HG03108 (cell line): ENCODE data around the gene C3orf18.

Source experiments
- ATAC-seq: cut with Tn5 transposase; IDR thresholded peaks from one replicate; pipeline ENCODE4 v1.9.1; 2021; ENCODE audit warnings: moderate library complexity; ENCODE audit not compliant: unreplicated experiment

The C3orf18 gene

GRCh38 chr3:50551681-50552435, 15.7 kb downstream of the C3orf18 start:
- ATAC-seq, result no peak

DNA sequence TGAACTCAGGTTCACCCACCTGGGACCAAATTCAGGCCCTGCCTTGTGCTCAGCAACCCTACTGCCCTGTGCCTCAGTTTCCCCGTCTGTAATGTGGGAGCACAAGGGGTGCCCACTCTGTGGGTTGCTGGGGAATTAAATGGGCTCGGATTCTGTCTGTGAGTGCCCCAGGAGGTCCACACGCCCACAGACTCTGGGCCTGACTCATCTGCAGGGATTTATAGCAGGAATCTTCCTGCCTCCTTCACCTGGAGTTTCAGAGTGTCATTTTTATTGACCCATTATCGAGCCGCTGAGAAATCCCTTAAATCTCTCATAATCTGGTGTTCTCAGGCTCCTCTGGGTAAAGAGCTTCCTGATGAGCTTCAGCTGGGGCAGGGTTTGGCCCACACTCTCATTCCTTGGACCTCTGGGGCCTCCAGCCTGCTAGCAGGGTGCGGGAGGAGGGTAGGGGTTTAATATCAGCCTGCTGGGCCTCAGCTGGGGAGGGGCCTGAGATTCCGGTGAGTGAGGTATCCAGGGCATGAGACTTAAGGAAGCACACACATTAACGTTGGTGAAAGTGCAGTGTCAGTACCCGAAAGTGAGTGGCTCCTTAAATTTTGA, 16.4 kb downstream of the C3orf18 start:
- ATAC-seq, result no peak

DNA sequence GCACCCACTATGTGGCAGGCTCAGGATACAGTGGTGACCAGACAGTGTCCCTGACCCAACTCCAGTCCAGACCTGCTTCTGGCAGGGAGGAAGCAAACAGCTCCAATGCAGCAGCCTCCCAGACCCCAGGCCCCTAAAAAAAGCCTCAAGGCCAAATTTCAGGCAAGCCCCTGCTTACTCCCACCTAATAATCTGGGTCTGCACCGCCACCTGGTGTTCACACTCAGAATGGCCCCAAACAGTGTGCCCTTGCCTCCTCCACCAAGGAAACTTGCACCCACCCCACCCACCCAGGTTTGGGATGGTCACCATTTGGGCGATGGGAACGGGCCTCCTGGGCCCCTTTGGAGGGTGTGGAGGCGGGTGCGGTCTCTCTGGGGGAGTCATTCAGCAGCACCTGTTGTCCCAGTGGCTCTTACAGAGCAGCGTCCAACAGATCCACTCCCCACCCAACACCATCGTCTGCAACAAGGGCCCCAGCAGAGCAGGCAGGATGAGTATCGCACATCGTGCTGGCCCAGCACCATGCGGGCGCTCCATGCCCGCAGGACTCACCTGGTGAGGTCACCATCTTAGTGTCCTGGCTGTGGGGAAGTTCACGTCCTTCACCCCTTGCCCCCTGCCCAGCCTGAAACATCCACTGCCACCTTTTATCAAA, 17.3 kb downstream of the C3orf18 start:
- no peak for ATAC-seq

DNA sequence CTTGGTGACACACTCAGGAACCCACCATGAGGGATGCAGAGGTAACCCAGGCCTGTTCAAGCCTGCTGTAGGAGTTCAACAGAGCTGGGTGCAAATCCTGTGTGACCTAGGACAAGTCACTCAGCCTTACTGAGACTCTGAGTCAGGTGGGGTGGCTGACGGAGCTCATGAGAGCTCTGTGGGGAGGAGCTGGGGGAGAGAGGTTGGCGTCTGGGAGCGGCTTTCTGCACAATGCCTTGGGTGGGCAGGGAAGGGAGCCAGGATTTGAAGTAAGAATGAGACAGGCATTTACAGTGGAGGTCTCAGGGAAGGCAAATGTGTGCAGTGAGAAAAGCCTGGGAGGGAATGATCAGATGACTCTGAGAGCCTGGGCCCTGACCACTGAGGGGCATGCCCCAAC, 18.3 kb downstream of the C3orf18 start:
- no peak for ATAC-seq

DNA sequence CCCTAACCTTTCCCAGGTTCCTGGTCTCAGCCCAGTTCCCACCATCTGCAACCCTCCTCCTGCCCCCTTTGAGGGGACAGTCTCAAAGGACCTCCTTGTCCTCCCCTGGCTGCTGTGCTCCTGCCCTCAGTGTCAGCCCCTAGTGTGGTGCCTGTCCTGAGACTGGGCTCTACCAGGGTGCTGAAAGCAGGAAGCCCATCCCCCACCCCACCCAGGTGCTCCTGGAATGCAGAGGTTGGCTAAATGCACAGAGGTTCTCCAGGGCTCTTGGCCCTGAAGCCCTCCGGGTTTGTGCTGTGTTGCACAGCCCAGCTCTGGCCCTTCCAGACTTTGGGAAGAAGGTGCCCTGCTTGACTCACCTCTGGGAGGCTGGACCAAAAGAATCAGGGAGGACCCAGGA, 21.8 kb downstream of the C3orf18 start:
- ATAC-seq, result no peak

GRCh38 chr3:50542177-50543034, 25.1 kb downstream of the C3orf18 start:
- no peak for ATAC-seq

DNA sequence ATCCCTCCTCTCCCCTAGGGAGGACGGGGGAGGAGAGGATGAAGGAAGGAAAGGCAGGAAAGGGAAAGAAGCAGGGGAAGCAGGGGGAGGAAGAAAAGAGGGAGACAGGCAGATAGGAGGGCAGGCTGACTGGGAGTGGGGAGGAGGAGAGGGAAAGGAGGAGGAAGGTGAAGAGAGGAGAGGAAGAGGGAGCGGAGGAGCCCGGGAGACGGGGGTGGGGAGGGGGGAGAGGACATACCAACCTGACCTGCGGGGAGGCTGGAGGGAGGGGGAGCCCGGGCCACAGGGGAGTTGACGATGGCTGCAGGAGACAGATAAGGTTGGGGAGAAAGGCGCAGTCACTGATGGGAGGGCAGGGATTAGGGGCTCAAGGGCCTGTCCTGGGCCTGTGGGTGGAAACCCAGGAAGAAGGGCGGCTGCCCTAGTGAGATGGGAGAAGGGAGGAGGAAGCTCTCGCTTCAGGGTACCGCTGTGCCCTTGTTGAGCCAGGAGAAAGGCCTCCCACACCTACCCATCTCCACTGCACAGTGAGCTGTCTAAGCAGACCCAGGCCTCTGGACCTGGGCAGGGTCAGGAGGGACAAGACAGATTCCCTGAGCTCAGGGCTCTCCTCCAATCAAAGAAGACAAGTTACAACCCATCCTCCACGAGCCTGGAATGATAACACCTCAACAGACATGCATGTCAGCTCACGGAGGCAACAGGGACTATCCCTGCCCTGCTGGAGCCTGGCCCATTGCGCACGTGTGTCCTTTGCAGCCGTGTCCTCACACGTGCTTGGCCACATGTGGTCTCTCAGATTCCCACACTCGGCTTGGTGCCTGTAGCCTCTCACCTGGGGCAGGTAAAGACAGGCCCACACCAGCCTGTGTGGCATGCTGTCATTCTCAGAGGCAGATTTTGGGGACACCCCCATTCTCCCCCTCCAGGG, 27.9 kb downstream of the C3orf18 start:
- no peak for ATAC-seq

- no peak for ATAC-seq
Measured at GRCh38 chr3:50537421-50538129, 30.0 kb downstream of the C3orf18 start.

DNA sequence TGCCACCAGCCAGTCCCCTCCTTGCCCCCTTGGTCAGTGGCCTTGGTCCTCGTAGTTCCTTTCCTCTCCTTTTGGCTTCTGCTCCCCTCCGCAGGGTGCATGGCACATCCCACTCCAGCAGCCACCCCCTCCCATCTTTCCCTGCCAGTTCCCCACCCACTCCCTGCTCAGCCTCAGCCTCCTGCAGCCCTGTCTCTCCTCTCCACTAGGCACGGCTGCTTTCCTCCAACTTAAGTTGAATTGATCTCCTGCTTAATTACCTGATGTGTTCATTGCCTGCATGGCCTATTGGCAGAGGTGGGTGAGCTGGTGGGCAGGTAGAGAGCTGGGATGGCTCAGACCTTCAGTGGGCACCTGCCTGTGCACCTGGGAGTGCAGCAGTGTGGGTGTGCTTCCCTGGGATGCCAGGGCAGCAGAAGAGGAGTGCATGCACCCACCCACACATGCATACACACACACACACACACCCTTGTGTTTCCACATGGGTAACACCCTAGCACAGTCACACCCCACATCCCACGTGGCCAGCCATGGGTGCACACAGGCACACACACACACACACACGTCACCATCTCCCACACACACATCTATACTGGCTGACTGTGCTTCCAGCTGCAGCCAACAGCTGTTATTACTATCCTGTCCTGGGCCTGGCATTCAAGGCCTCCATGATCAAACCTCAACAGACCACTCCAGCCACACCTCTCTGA, 30.9 kb downstream of the C3orf18 start:
- ATAC-seq, result no peak

DNA sequence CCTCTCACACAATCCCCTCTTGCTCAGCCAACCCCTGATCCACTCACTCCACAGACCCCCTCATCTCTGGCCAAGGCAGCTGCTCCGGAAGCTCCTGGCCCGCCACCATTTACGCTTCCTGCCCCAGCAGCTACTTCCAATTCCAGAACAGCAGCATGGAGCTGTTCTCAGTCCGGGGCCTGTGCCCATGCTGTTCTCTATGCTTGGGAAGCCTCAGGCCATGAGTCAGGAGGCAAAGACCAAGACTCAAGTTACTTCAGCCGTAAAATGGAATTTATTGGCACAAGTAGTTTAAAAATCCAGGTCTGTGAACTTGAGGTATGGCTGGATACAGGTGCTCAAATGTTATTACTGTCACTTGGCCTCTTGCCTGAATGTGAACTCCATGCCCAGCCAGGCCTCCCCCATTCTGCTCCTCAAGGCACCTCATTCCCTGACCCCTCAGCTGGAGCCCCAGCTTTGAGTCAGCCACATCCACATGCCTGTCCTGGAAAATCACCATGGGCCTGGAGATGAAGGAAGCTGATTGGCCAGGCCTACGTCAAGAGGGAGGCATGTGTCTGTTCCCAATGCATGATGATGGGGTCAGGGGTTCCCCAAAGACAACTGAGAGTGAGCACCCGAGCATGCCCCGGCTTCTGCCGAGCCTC, 32.7 kb downstream of the C3orf18 start:
- ATAC-seq, result no peak

- ATAC-seq, result no peak
Measured at GRCh38 chr3:50533807-50534461, 33.6 kb downstream of the C3orf18 start.

- no peak for ATAC-seq
Measured at GRCh38 chr3:50533316-50533715, 34.2 kb downstream of the C3orf18 start.

DNA sequence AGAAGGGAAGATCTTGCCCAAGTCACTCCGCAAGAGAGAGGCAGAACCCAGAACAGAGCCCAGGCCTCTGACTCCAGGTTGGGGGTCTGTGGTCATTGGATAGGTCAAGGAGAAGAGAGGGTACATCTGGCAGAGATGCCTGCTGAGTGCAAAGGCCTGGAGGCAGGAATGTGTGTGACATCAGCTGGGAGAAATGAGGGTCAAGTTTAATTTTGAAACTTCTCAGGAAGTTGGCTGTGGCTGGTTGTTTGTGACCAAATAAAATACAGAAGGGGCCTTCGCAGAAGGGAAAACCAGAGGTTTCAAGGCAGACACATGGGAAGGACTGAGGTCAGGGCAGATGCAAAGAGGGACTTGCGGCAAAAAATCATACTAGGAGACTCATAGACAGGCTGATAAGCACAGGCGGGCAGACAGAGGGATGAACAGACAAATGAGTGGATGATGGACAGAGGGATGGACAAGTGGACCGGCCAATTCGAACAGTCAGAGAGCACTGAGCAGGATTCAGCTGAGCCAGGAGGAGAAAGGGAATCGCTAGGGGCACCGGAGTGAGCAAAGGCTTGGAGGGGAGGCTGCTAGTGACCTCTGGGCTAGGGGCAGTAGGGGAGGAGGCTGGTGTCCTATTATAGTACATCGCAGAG, 35.4 kb downstream of the C3orf18 start:
- no peak for ATAC-seq

- no peak for ATAC-seq
Measured at GRCh38 chr3:50531201-50531600, 36.3 kb downstream of the C3orf18 start.

GRCh38 chr3:50530001-50530970, 37.3 kb downstream of the C3orf18 start:
- no peak for ATAC-seq

DNA sequence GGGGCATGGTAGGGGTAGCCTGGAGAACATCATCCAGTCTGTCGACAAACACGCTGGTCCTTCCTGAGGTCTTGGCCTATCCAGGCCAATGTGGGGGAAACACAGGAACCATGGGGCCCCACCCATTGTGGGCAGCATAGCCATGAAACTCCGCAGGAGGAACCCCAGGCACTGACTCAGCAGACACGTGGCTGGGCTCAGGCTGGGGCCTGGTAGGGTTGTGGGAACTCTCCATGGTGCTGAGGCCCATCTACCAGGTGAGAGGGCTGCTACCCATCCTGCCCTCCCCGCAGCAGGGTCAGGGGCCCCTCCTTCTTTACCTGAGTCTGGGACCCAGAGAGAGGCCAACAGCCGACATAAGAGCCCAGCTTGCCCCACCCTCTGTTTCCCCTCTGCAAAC, 41.6 kb downstream of the C3orf18 start:
- no peak for ATAC-seq
